Spleen (tissue), 7 donors: ENCODE measurements around the gene TMEM89.

Experiments
- CTCF ChIP-seq, 11 experiments: fragments of 200-600 bp in 7 of 11; fragments of 450-650 bp in 4 of 11; sonication (generic) in 4 of 11; IDR thresholded peaks in 8 of 11; conservative IDR thresholded peaks in 3 of 11; 1 replicate in 7 of 11; 2 replicates in 4 of 11; pipeline versions ENCODE4 v1.4.0 to v1.8.0; 2016 to 2021; ENCODE audit warnings: antibody characterized with exemption in 11 of 11, inconsistent platforms in 4 of 11, mild to moderate bottlenecking in 1 of 11
- POLR2A ChIP-seq, 3 donors: fragments of 450-650 bp; IDR thresholded peaks; one replicate each; pipeline ENCODE4 v1.5.1; 2017; ENCODE audit warnings: antibody characterized with exemption in 3 of 3, mild to moderate bottlenecking in 1 of 3
- POLR2AphosphoS5 ChIP-seq, 3 donors: sonication (generic); formaldehyde crosslinking; IDR thresholded peaks; one replicate each; pipeline ENCODE4 v1.5.1; 2017; ENCODE audit warnings: antibody characterized with exemption in 3 of 3
- donor health status: DM: no; HTN: no; CAD: no; lungs with moderate emphysema.
- donor health status: DM: no; HTN: no; CAD: no.
- donor health status: DM: no; HTN: no; CAD: no.

DNA sequence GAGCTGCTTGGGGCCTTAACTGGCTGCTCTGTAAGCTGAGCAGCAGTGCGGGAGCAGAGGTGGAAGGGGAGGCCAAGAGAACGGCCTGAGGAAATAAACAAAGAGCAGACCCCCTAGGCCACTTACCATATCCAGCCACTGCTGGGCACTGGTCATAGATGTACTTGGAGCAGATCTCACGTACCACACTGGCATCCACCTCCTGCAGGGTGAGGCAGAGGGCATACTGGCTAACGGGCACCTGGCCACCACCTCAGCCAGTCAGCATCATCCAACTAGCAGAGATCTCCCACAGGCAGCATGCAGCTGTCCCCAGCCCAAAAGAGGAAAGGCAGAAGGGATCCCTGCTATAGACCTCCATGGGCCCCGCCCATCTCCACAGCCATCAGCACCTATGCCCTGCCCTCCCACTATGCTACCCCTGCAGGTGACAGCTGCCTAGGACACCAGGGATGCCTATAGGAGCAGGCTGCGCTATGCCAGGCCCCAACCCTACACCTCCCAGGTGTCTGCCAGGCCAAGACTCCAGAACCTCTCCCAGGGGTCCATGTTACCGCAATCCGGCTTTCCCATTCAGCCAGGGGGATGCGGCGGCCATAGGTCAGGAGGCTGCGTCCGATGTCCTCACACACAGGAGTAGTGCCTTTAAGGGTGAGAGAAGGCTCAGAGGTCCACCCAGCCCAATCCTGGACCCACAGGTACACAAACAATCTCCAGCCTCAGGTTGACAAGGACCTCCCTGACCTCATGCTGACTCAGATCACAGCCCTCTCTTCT, 21.9 kb downstream of the TMEM89 start:
- TF ChIP-seq CTCF (IDR thresholded peaks at IDR 0.05 in 8 of 11, conservative IDR thresholded peaks at IDR 0.05 in 3 of 11) (no peak), POLR2AphosphoS5 (IDR thresholded peaks at IDR 0.05) (no peak), POLR2A (IDR thresholded peaks at IDR 0.05) (no peak)
